Mammary epithelial cell (primary cell): Measurements from ENCODE around the gene TRMT10C.
"Not testable (repeated sequence)": the region's sequence is repeated elsewhere in the genome, so short reads cannot be mapped to it uniquely, and the experiment has no call there.

ENCODE experiments used
- CTCF ChIP-seq, 2 donors: IDR thresholded peaks in 1 of 2; conservative IDR thresholded peaks in 1 of 2; 2 replicates each; pipeline ENCODE4 v1.5.1; 2011 to 2012; ENCODE audit warnings: inconsistent platforms in 2 of 2, low read length in 2 of 2, mild to moderate bottlenecking in 2 of 2, control low read depth in 1 of 2, low read depth in 1 of 2; ENCODE audit not compliant: insufficient read depth in 1 of 2; ENCODE audit errors: extremely low read depth in 1 of 2
- EZH2 ChIP-seq: IDR thresholded peaks from 2 replicates; pipeline ENCODE4 v1.6.1; 2012; ENCODE audit warnings: low read length, inconsistent platforms, borderline replicate concordance

GRCh38 chr3:101536955-101537354 is 24.7 kb upstream of the TRMT10C start:
- not testable (repeated sequence) for TF ChIP-seq CTCF (conservative IDR thresholded peaks at IDR 0.05 in 1 of 2, IDR thresholded peaks at IDR 0.05 in 1 of 2; ENCODE audit: extremely low read depth in 1 of 2, insufficient read depth in 1 of 2, low read depth in 1 of 2, low read length in 2 of 2); EZH2
